H1 (cell line): Measurements from ENCODE around the gene IQCK. TPM values are rescaled to one million over a fixed set of nuclear protein-coding genes. Genes with fewer than 3 reads are reported as not detected.

ENCODE experiments used
- MAFK ChIP-seq: IDR thresholded peaks from 2 replicates; pipeline ENCODE4 v1.6.1; 2012; ENCODE audit warnings: low read depth, mild to moderate bottlenecking, improper control_type of control experiment, low read length
- SP2 ChIP-seq: IDR thresholded peaks from 2 replicates; pipeline ENCODE4 v1.6.1; 2012; ENCODE audit warnings: mild to moderate bottlenecking, low read length, inconsistent platforms
- polyA plus RNA-seq, 7 experiments: library from polyadenylated mRNA; depleted of rRNA in 3 of 7; stranded (reverse) in 5 of 7; unstranded in 2 of 7; fragments of >200 nt in 5 of 7; fragments of 200-250 nt in 2 of 7; gene quantifications; 1 replicate in 5 of 7; 2 replicates in 1 of 7; 4 replicates in 1 of 7; pipeline versions ENCODE4 v1.2.1 to v1.2.3, GENCODE V29; 2011 to 2013; ENCODE audit warnings: missing spikeins in 2 of 7, mixed read lengths in 2 of 7
- total RNA-seq: library from RNA; stranded (reverse); fragmentation: NEBNext Ultra II Directional; extraction: Animal tissue kit (Norgen Biotek cat#: 25700); gene quantifications from 2 replicates; pipeline ENCODE4 v1.2.1, GENCODE V29; 2021

Gene IQCK
- total and polyA plus RNA-seq, 2 of the 8 experiments (the other 6 are each of a cell fraction or from before 2014, with no cell fraction given) = 6.2 to 9.3 TPM

GRCh38 chr16:19848756-19849155 lies 130.7 kb downstream of the IQCK start (continued):
- TF ChIP-seq SP2 = no peak
- no peak for TF ChIP-seq MAFK
